ENCODE measurements around the gene ELOF1. TPM values are rescaled to one million over a fixed set of nuclear protein-coding genes. Genes with fewer than 3 reads are reported as not detected.
A peak's percentile ranks its signal among the peaks of the same experiment; 100 is the strongest.

The ELOF1 gene
- total and polyA plus RNA-seq, 2 of the 13 experiments (the other 11 are each of a cell fraction or from before 2014, with no cell fraction given) = 14.5 to 43.2 TPM

GRCh38 chr19:11535792-11536595 is 23.0 kb downstream of the ELOF1 start (continued):
- TF ChIP-seq PITX1 (CRISPR knock-in tag; IDR thresholded peaks at IDR 0.05) = 0 out of 2 replicates have a peak, but pooled peaks have one; percentile 21
- TF ChIP-seq NFKB2 (CRISPR knock-in tag; IDR thresholded peaks at IDR 0.05; ENCODE audit: borderline replicate concordance) = peak; percentile 70; the same call in 1 of the 2 replicates
- TF ChIP-seq HOXA9 (CRISPR knock-in tag; IDR thresholded peaks at IDR 0.05; ENCODE audit: borderline replicate concordance) = no peak
- peak; percentile 54; the same call in 1 of the 2 replicates for TF ChIP-seq ELF3 (CRISPR knock-in tag; IDR thresholded peaks at IDR 0.05)
- 0 out of 2 replicates have a peak, but pooled peaks have one; percentile 31 for TF ChIP-seq MXD3 (CRISPR knock-in tag; IDR thresholded peaks at IDR 0.05)
- TF ChIP-seq IRF2 (CRISPR knock-in tag; IDR thresholded peaks at IDR 0.05) = peak; percentile 65; the same call in 1 of the 2 replicates
- 0 out of 2 replicates have a peak, but pooled peaks have one; percentile 12 for TF ChIP-seq GATAD1 (CRISPR knock-in tag; IDR thresholded peaks at IDR 0.05)
- TF ChIP-seq DRAP1 (CRISPR knock-in tag; IDR thresholded peaks at IDR 0.05) = peak; percentile 61; the same call in 1 of the 2 replicates
- peak; percentile 59; the same call in 1 of the 2 replicates for TF ChIP-seq SP5 (CRISPR knock-in tag; IDR thresholded peaks at IDR 0.05; ENCODE audit: borderline replicate concordance, low read depth)
- 0 out of 4 replicates have a peak, but pooled peaks of 1 of the 2 experiments have one; percentile 24 for TF ChIP-seq EP300 (IDR thresholded peaks at IDR 0.05; ENCODE audit: low read depth in 2 of 2, low read length in 2 of 2)
- no peak for TF ChIP-seq EP300 (CRISPR knock-in tag; IDR thresholded peaks at IDR 0.05; ENCODE audit: borderline replicate concordance)
- peak; percentile 61; the same call in 1 of the 2 replicates for TF ChIP-seq SRF (IDR thresholded peaks at IDR 0.05; ENCODE audit: low read depth, low read length)
- TF ChIP-seq ZGPAT (CRISPR knock-in tag; IDR thresholded peaks at IDR 0.05) = peak; percentile 74; the same call in 1 of the 2 replicates
- TF ChIP-seq FOSL2 (CRISPR knock-in tag; IDR thresholded peaks at IDR 0.05) = peak; percentile 96
- TF ChIP-seq ZNF143 (CRISPR knock-in tag; IDR thresholded peaks at IDR 0.05) = no peak
- TF ChIP-seq HBP1 (CRISPR knock-in tag; IDR thresholded peaks at IDR 0.05; ENCODE audit: low read depth) = no peak
- peak; percentile 76; the same call in 1 of the 2 replicates for TF ChIP-seq FOSL1 (CRISPR knock-in tag; IDR thresholded peaks at IDR 0.05; ENCODE audit: borderline replicate concordance)
- peak; percentile 67; the same call in 1 of the 2 replicates for TF ChIP-seq ZNF501 (CRISPR knock-in tag; IDR thresholded peaks at IDR 0.05)
- TF ChIP-seq AHDC1 (CRISPR knock-in tag; IDR thresholded peaks at IDR 0.05; ENCODE audit: borderline replicate concordance) = 0 out of 2 replicates have a peak, but pooled peaks have one; percentile 17
